IMR-90 (cell line): ENCODE data around the gene SUCLA2. TPM values are rescaled to one million over a fixed set of nuclear protein-coding genes. Genes with fewer than 3 reads are reported as not detected.

Experiments used
- ATAC-seq: fragments of 200-7000 bp; cut with Tn5 transposase; 2 replicates; pipeline ENCODE4 v1.9.1; 2020; ENCODE audit warnings: low read depth, mild to moderate bottlenecking, moderate library complexity
- BruUV-seq: library from RNA; stranded (reverse); fragments of 400-500 nt; replicated peaks from 2 replicates; lab custom pipeline; 2021; lab: Mats Ljungman, UMichigan
- CTCF ChIA-PET: fragments of 300-600 bp; formaldehyde crosslinking; extraction: SDS; loops from one replicate; lab custom pipeline; 2021; ENCODE audit warnings: antibody characterized with exemption; lab: Yijun Ruan, JAX
- POLR2A ChIA-PET: fragments of 300-600 bp; sonication (Branson Sonifier 250); formaldehyde crosslinking; loops from one replicate; lab custom pipeline; 2022; ENCODE audit warnings: antibody characterized with exemption; ENCODE audit not compliant: unreplicated experiment; lab: Charles Lee
- DNase-seq: peaks from one replicate; pipeline ENCODE4 v3.0.0; 2013
- H2AFZ ChIP-seq: replicated peaks from 2 replicates; pipeline ENCODE3; 2013; ENCODE audit warnings: low read length, mild to moderate bottlenecking; ENCODE audit not compliant: poor library complexity
- H2AK5ac ChIP-seq: 2 replicates; pipeline ENCODE4 v1.6.1; 2013; ENCODE audit warnings: low read depth, low read length, inconsistent platforms
- H2AK9ac ChIP-seq: replicated peaks from 2 replicates; pipeline ENCODE3; 2013; ENCODE audit warnings: mild to moderate bottlenecking, low read depth, low read length, moderate library complexity; ENCODE audit not compliant: poor library complexity
- H2BK120ac ChIP-seq: 2 replicates; pipeline ENCODE4 v1.6.1; 2013; ENCODE audit warnings: low read depth, low read length, inconsistent platforms
- H2BK15ac ChIP-seq: 3 replicates; pipeline ENCODE4 v1.6.1; 2013; ENCODE audit warnings: low read depth, low read length, inconsistent platforms
- H2BK20ac ChIP-seq: 2 replicates; pipeline ENCODE4 v1.6.1; 2013; ENCODE audit warnings: low read depth, mild to moderate bottlenecking, inconsistent platforms, low read length, moderate library complexity
- H2BK5ac ChIP-seq: 2 replicates; pipeline ENCODE4 v1.6.1; 2013; ENCODE audit warnings: mild to moderate bottlenecking, low read depth, low read length, inconsistent platforms; ENCODE audit not compliant: poor library complexity, severe bottlenecking
- H3K14ac ChIP-seq: replicated peaks from 2 replicates; pipeline ENCODE4 v1.6.1; 2013; ENCODE audit warnings: low read depth, low read length, inconsistent platforms
- H3K18ac ChIP-seq: 2 replicates; pipeline ENCODE4 v1.6.1; 2013; ENCODE audit warnings: low read depth, low read length, control low read depth
- H3K23ac ChIP-seq: 2 replicates; pipeline ENCODE4 v1.6.1; 2013; ENCODE audit warnings: low read depth, low read length, inconsistent platforms
- H3K27ac ChIP-seq: 2 replicates; pipeline ENCODE4 v1.5.1; 2013; ENCODE audit warnings: mild to moderate bottlenecking, control low read depth, low read length; ENCODE audit not compliant: insufficient read depth
- H3K27me3 ChIP-seq: 2 replicates; pipeline ENCODE4 v1.6.1; 2013; ENCODE audit warnings: low read length; ENCODE audit not compliant: control insufficient read depth, insufficient read depth
- H3K36me3 ChIP-seq: 2 replicates; pipeline ENCODE4 v1.6.1; 2013; ENCODE audit warnings: low read length, mixed read lengths; ENCODE audit not compliant: control insufficient read depth, insufficient read depth
- H3K4ac ChIP-seq: 2 replicates; pipeline ENCODE4 v1.6.1; 2013; ENCODE audit warnings: low read depth, low read length, inconsistent platforms
- H3K4me1 ChIP-seq: 2 replicates; pipeline ENCODE4 v1.6.1; 2013; ENCODE audit warnings: low read length, mixed read lengths; ENCODE audit not compliant: control insufficient read depth, insufficient read depth
- H3K4me2 ChIP-seq: 2 replicates; pipeline ENCODE4 v1.6.1; 2013; ENCODE audit warnings: low read depth, mild to moderate bottlenecking, control low read depth, low read length, moderate library complexity
- H3K4me3 ChIP-seq: 2 replicates; pipeline ENCODE4 v1.5.1; 2013; ENCODE audit warnings: low read depth, mild to moderate bottlenecking, control low read depth, low read length, moderate library complexity; ENCODE audit not compliant: insufficient read depth
- H3K56ac ChIP-seq: 2 replicates; pipeline ENCODE4 v1.6.1; 2013; ENCODE audit warnings: low read length, inconsistent platforms; ENCODE audit not compliant: insufficient read depth; ENCODE audit errors: extremely low read depth
- H3K79me1 ChIP-seq, 2 experiments: 2 replicates each; pipeline ENCODE4 v1.6.1; 2013; ENCODE audit warnings: low read length in 2 of 2, inconsistent platforms in 1 of 2, low read depth in 1 of 2
- H3K9ac ChIP-seq: 2 replicates; pipeline ENCODE4 v1.6.1; 2013; ENCODE audit warnings: low read depth, low read length, control low read depth
- H3K9me1 ChIP-seq: 2 replicates; pipeline ENCODE4 v1.6.1; 2013; ENCODE audit warnings: low read length, inconsistent platforms; ENCODE audit not compliant: insufficient read depth
- H3K9me3 ChIP-seq: 2 replicates; pipeline ENCODE4 v1.6.1; 2013; ENCODE audit warnings: low read length; ENCODE audit not compliant: control insufficient read depth, insufficient read depth
- H4K20me1 ChIP-seq: 2 replicates; pipeline ENCODE4 v1.6.1; 2013; ENCODE audit warnings: low read length, inconsistent platforms; ENCODE audit not compliant: insufficient read depth
- H4K5ac ChIP-seq: 2 replicates; pipeline ENCODE4 v1.6.1; 2013; ENCODE audit warnings: mild to moderate bottlenecking, low read depth, low read length, control low read depth
- H4K8ac ChIP-seq, 2 experiments: 2 replicates each; pipeline ENCODE4 v1.6.1; 2013; ENCODE audit warnings: low read depth in 2 of 2, low read length in 2 of 2, control low read depth in 1 of 2, inconsistent platforms in 1 of 2
- H4K91ac ChIP-seq: 2 replicates; pipeline ENCODE4 v1.6.1; 2013; ENCODE audit warnings: low read depth, low read length, inconsistent platforms; ENCODE audit not compliant: insufficient read depth
- BHLHE40 ChIP-seq: fragments of 150-350 bp; IDR thresholded peaks from 2 replicates; pipeline ENCODE4 v1.6.1; 2016; ENCODE audit warnings: mild to moderate bottlenecking, low read depth, low read length
- CEBPB ChIP-seq: IDR thresholded peaks from 2 replicates; pipeline ENCODE4 v1.6.1; 2012; ENCODE audit warnings: low read depth, low read length, improper control_type of control experiment
- CHD1 ChIP-seq: IDR thresholded peaks from 2 replicates; pipeline ENCODE4 v1.6.1; 2012; ENCODE audit warnings: low read depth, low read length, improper control_type of control experiment
- FOS ChIP-seq: fragments of 150-350 bp; IDR thresholded peaks from 2 replicates; pipeline ENCODE4 v1.6.1; 2016; ENCODE audit warnings: low read depth, low read length
- MAFK ChIP-seq: IDR thresholded peaks from 2 replicates; pipeline ENCODE4 v1.6.1; 2012; ENCODE audit warnings: low read depth, low read length, improper control_type of control experiment
- MAZ ChIP-seq: IDR thresholded peaks from 2 replicates; pipeline ENCODE4 v1.6.1; 2012; ENCODE audit warnings: low read depth, mild to moderate bottlenecking, low read length, improper control_type of control experiment, moderate library complexity, borderline replicate concordance
- NFE2L2 ChIP-seq: fragments of 150-350 bp; IDR thresholded peaks from 2 replicates; pipeline ENCODE4 v1.6.1; 2016; ENCODE audit warnings: low read depth, mild to moderate bottlenecking, low read length
- POLR2A ChIP-seq: IDR thresholded peaks from 2 replicates; pipeline ENCODE4 v1.6.1; 2012; ENCODE audit warnings: mild to moderate bottlenecking, low read depth, low read length
- RAD21 ChIP-seq: IDR thresholded peaks from 2 replicates; pipeline ENCODE4 v1.6.1; 2012; ENCODE audit warnings: low read length, improper control_type of control experiment
- SMC3 ChIP-seq: fragments of 150-350 bp; IDR thresholded peaks from 2 replicates; pipeline ENCODE4 v1.6.1; 2016; ENCODE audit warnings: low read depth, mild to moderate bottlenecking, antibody characterized with exemption, low read length, moderate library complexity
- WGBS, 2 experiments: methylation state at CpG; one replicate each; pipeline versions ENCODE4 v1.1.5 to v1.1.7; 2013; ENCODE audit warnings: missing lambda C conversion rate in 2 of 2; ENCODE audit not compliant: insufficient read length in 1 of 2; ENCODE audit errors: extremely low coverage in 2 of 2; 5-methylcytosine and 5-hydroxymethylcytosine counted together
- dilution Hi-C: fragments of 300-500 bp; cut with HindIII; formaldehyde crosslinking; loops from one replicate; pipeline ENCODE4 v1.14.3; 2018; ENCODE audit warnings: low sequenced_read_pairs; ENCODE audit not compliant: unreplicated experiment
- in situ Hi-C: fragments of 300-500 bp; cut with MboI; formaldehyde crosslinking; loops from 3 replicates; pipeline ENCODE4 v1.14.3; 2019; ENCODE audit warnings: low sequenced_read_pairs, inconsistent platforms, mixed read lengths
- intact Hi-C: fragments of 100-400 bp; cut with micrococcal nuclease; formaldehyde crosslinking; loops from 2 replicates; pipeline ENCODE4 v1.10.0; 2022
- polyA plus RNA-seq, 3 experiments: library from polyadenylated mRNA; depleted of rRNA; stranded (reverse); fragments of >200 nt; gene quantifications; 2 replicates each; pipeline ENCODE4 v1.2.3, GENCODE V29; 2012; ENCODE audit warnings: low replicate concordance in 1 of 3
- total RNA-seq: library from RNA; depleted of rRNA; stranded (reverse); fragments of >200 nt; gene quantifications from 2 replicates; pipeline ENCODE4 v1.2.3, GENCODE V29; 2012
- TF ChIP-seq, protein P1 (sequence below): conservative IDR thresholded peaks from 2 replicates; pipeline ENCODE4 v1.5.1; 2012; ENCODE audit warnings: mild to moderate bottlenecking, low read depth, low read length, improper control_type of control experiment
- TF ChIP-seq, protein P2 (sequence below): fragments of 150-350 bp; IDR thresholded peaks from 2 replicates; pipeline ENCODE4 v1.6.1; 2017; ENCODE audit warnings: mild to moderate bottlenecking, antibody characterized with exemption, low read length, low read depth

Gene SUCLA2
- total and polyA plus RNA-seq, 2 of the 4 experiments (the other 2 are of a cell fraction): 31.5 to 36.1 TPM

DNA sequence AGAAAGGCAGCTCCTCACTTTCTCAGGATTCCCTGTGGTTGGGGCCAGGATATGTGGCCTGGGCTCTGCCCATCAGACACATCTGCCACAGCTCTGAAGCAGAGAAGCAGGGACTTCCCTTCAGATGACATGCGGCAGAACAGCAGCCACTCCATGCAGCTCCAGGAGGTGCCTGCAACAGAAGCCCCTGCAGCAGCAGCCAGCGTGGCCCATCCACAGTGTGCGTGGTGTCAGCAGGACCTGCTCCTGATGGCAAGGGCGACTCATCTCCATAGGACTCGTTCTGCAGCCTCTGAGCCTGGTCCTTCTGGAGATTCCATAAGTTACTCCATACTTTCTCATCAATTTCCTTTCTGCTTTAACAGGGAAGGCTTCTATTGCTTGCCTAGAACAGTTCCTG, 105.0 kb downstream of the SUCLA2 start:
- ChIA-PET POLR2A (no interaction called here), CTCF (no interaction called here)
- no peak for DNase-seq
- no peaks in the 10 kb centered on the region for H3K9me3 ChIP-seq
- no peak overlapping the region for H3K56ac ChIP-seq
- in situ Hi-C loops (no loop called here), dilution Hi-C loops (no loop called here), intact Hi-C loops (no loop called here)
- no peaks in the 10 kb centered on the region for H4K20me1 ChIP-seq
- H2BK5ac ChIP-seq: no peak overlapping the region
- BruUV-seq: no TSS peak
- H2AK9ac ChIP-seq: no peak overlapping the region
- no peak overlapping the region for H3K14ac ChIP-seq
- H3K9ac ChIP-seq: no peak overlapping the region
- ATAC-seq: no peak
- peak overlapping the region; percentile 49 for H2AFZ ChIP-seq
- no peak overlapping the region for H2BK15ac ChIP-seq
- no peak overlapping the region for H2BK20ac ChIP-seq
- H3K9me1 ChIP-seq: no peaks in the 10 kb centered on the region
- no peak overlapping the region for H4K5ac ChIP-seq
- H3K79me1 ChIP-seq: no peaks in the 10 kb centered on the region
- H3K4me2 ChIP-seq: no peak overlapping the region
- H2AK5ac ChIP-seq: no peak overlapping the region
- H3K18ac ChIP-seq: no peak overlapping the region
- no peak overlapping the region for H4K91ac ChIP-seq
- H4K8ac ChIP-seq: no peak overlapping the region
- no peak overlapping the region for H3K4ac ChIP-seq
- H3K4me3 ChIP-seq: no peak overlapping the region
- no peaks in the 10 kb centered on the region for H3K27me3 ChIP-seq
- peaks cover 2% of the 10 kb centered on the region; the same call in 1 of the 2 replicates for H3K4me1 ChIP-seq
- H3K23ac ChIP-seq: no peak overlapping the region
- no peaks in the 10 kb centered on the region for H3K36me3 ChIP-seq
- no peak overlapping the region for H3K27ac ChIP-seq
- no peak overlapping the region for H2BK120ac ChIP-seq
- 71% methylated on average over 4 of the region's 5 CpGs; no CpG with 5 or more reads in 1 of the 2 experiments for WGBS, 2 experiments
- TF ChIP-seq BHLHE40: no peak
- no peak for TF ChIP-seq FOS
- TF ChIP-seq MAZ: no peak
- TF ChIP-seq, protein P1, sequence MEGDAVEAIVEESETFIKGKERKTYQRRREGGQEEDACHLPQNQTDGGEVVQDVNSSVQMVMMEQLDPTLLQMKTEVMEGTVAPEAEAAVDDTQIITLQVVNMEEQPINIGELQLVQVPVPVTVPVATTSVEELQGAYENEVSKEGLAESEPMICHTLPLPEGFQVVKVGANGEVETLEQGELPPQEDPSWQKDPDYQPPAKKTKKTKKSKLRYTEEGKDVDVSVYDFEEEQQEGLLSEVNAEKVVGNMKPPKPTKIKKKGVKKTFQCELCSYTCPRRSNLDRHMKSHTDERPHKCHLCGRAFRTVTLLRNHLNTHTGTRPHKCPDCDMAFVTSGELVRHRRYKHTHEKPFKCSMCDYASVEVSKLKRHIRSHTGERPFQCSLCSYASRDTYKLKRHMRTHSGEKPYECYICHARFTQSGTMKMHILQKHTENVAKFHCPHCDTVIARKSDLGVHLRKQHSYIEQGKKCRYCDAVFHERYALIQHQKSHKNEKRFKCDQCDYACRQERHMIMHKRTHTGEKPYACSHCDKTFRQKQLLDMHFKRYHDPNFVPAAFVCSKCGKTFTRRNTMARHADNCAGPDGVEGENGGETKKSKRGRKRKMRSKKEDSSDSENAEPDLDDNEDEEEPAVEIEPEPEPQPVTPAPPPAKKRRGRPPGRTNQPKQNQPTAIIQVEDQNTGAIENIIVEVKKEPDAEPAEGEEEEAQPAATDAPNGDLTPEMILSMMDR: no peak
- TF ChIP-seq MAFK: no peak
- no peak for TF ChIP-seq CEBPB
- no peak for TF ChIP-seq RAD21
- no peak for TF ChIP-seq CHD1
- TF ChIP-seq SMC3: no peak
- no peak for TF ChIP-seq POLR2A
- TF ChIP-seq, protein P2, sequence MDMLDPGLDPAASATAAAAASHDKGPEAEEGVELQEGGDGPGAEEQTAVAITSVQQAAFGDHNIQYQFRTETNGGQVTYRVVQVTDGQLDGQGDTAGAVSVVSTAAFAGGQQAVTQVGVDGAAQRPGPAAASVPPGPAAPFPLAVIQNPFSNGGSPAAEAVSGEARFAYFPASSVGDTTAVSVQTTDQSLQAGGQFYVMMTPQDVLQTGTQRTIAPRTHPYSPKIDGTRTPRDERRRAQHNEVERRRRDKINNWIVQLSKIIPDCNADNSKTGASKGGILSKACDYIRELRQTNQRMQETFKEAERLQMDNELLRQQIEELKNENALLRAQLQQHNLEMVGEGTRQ: no peak
- TF ChIP-seq NFE2L2: no peak
